NK-92 treated with Interleukin-12 subunit alpha and Interleukin-12 subunit beta, amount 100 ng/mL, for 24 hours (cell line): ENCODE measurements around the gene PDXK.
A peak's percentile ranks its signal among the peaks of the same experiment; 100 is the strongest.

Experiments
- DNase-seq: peaks from one replicate; lab custom pipeline; 2025; lab: John Stamatoyannopoulos, UW

The PDXK gene

GRCh38 chr21:43763901-43764523, 45.1 kb downstream of the PDXK start:
- no peak for DNase-seq

GRCh38 chr21:43764576-43765495, 45.9 kb downstream of the PDXK start:
- no peak for DNase-seq

GRCh38 chr21:43766734-43767497, 48.0 kb downstream of the PDXK start:
- no peak for DNase-seq

GRCh38 chr21:43767498-43767983, 48.6 kb downstream of the PDXK start:
- no peak for DNase-seq

GRCh38 chr21:43767984-43768867, 49.3 kb downstream of the PDXK start:
- no peak for DNase-seq

- DNase-seq: no peak
Measured at GRCh38 chr21:43768868-43769167, 49.9 kb downstream of the PDXK start.

- no peak for DNase-seq
Measured at GRCh38 chr21:43769325-43769958, 50.5 kb downstream of the PDXK start.

- no peak for DNase-seq
Measured at GRCh38 chr21:43770066-43770655, 51.2 kb downstream of the PDXK start.

- no peak for DNase-seq
Measured at GRCh38 chr21:43771199-43771675, 52.3 kb downstream of the PDXK start.

- no peak for DNase-seq
Measured at GRCh38 chr21:43771698-43772424, 52.9 kb downstream of the PDXK start.

GRCh38 chr21:43772425-43772821, 53.5 kb downstream of the PDXK start:
- no peak for DNase-seq

GRCh38 chr21:43774163-43774562, 55.2 kb downstream of the PDXK start:
- DNase-seq: no peak

- DNase-seq: no peak
Measured at GRCh38 chr21:43775190-43775589, 56.3 kb downstream of the PDXK start.

- peak; percentile 81 for DNase-seq
Measured at GRCh38 chr21:43775795-43776430, 57.0 kb downstream of the PDXK start, which contains the start of gene CSTB. Gene CSTB, minus strand, starts transcription at chr21:43776308. Its CDS starts 39 bp downstream, at chr21:43776269.

GRCh38 chr21:43777953-43778352, 59.0 kb downstream of the PDXK start:
- DNase-seq: no peak

GRCh38 chr21:43778469-43779335, 59.8 kb downstream of the PDXK start:
- no peak for DNase-seq

- no peak for DNase-seq
Measured at GRCh38 chr21:43779660-43780059, 60.7 kb downstream of the PDXK start.

- DNase-seq: no peak
Measured at GRCh38 chr21:43781846-43782245, 62.9 kb downstream of the PDXK start.
